MM.1S (cell line): ENCODE results near the gene AAK1.

Experiments
- CTCF ChIP-seq: fragments of 300-600 bp; sonication (generic); IDR thresholded peaks from 2 replicates; pipeline ENCODE4 v1.5.1; 2016; ENCODE audit warnings: antibody characterized with exemption, low read length, mixed read lengths
- EZH2 ChIP-seq: fragments of 300-600 bp; sonication (generic); optimal IDR thresholded peaks from 2 replicates; pipeline ENCODE3; 2017; ENCODE audit warnings: low read depth, mild to moderate bottlenecking, antibody characterized with exemption, low read length, mixed read lengths
- EZH2phosphoT487 ChIP-seq: fragments of 300-600 bp; sonication (generic); IDR thresholded peaks from 2 replicates; pipeline ENCODE4 v1.6.1; 2018; ENCODE audit warnings: antibody characterized with exemption, low read length

GRCh38 chr2:69422198-69422597 lies 221.3 kb downstream of the AAK1 start:
- TF ChIP-seq CTCF = no peak
- TF ChIP-seq EZH2phosphoT487 = no peak
- no peak for TF ChIP-seq EZH2
